GM18519 (cell line): ENCODE results near the gene SF3B2.
A peak's percentile ranks its signal among the peaks of the same experiment; 100 is the strongest.

Experiments used
- ATAC-seq: cut with Tn5 transposase; IDR thresholded peaks from one replicate; pipeline ENCODE4 v1.9.1; 2021; ENCODE audit warnings: mild to moderate bottlenecking, moderate library complexity; ENCODE audit not compliant: unreplicated experiment, low FRiP score

Gene SF3B2

GRCh38 chr11:66048547-66049323, 3.4 kb upstream of the SF3B2 start, which contains the start of gene GAL3ST3:
Gene GAL3ST3, minus strand, starts transcription at chr11:66049161. Its CDS starts 3,746 bp downstream, at chr11:66045415.
- ATAC-seq: no peak

DNA sequence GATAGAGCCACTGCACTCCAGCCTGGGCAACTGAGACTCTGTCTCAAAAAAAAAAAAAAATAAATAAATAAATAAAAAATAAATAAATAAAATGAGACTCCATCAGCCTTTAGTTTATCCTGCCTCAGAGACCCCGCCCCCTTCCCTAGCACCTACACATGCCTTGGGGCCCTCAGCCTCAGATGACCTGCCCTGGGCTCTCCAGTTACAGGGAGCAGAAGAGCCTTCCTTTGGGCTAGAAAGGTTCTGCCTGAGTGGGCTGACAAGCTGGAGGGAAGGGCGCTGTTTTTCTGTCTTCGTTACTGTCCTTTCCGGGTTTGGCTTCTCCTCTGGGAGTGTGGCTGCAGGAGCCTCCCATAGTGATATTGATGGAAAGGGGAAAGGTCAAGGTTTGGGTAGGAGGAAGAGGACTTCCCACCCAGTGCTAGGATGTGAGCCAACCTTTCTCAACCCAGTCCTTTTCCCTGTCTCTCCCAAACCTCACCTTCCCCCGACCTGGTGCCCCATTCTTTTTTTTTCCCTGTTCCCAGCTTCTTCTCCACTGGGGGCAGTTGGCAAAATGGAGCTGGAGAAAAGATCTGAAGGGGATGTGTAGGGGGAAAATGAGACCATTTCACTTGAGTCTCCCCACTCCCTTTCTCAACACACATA, 1.5 kb upstream of the SF3B2 start:
- ATAC-seq: no peak

GRCh38 chr11:66051371-66051765, 796 bp upstream of the SF3B2 start:
- no peak for ATAC-seq

- no peak for ATAC-seq
These were observed 459 bp downstream of the SF3B2 start for GRCh38 chr11:66052664-66052982.

- no peak for ATAC-seq
These were observed 2.9 kb downstream of the SF3B2 start for GRCh38 chr11:66055021-66055420.

DNA sequence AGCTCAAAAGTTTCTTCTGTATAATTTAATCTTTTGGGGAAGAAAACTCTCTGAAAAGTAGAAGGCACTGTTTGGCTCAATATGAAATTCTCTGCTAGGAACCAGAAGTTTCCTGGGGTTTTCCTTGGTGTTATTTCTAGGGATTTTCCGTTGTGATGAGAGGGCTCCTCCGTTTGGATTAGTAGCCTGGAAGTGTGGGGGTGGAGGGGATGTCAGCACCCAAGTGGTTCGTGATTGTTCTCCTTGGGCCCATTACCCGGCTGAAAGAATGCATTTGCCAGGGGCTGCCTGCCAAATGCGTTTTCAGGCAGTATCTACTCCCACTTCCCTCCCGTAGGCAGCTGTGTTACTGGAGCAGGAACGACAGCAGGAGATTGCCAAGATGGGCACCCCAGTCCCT, 4.3 kb downstream of the SF3B2 start:
- no peak for ATAC-seq

GRCh38 chr11:66059966-66060680, 8.0 kb downstream of the SF3B2 start:
- ATAC-seq: no peak

DNA sequence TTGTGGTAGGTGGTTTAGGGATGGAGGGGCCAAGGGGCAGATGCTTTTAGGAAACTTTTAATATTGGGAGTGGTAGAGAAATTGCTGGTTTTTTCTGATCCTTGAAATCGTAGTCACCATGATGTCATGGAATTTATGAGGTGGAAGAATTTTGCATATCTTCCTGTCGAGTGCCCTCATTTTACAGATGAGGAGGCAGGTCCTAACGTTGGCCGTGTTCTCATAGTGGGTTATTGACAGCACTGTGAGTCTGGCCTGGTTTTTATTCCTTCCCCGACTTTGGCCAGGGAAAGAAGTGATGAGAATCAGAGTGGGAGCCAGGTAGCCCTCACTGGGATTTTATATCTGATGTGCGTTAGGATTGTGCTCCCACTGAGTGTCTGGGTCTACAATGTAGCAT, 9.1 kb downstream of the SF3B2 start:
- ATAC-seq: no peak

DNA sequence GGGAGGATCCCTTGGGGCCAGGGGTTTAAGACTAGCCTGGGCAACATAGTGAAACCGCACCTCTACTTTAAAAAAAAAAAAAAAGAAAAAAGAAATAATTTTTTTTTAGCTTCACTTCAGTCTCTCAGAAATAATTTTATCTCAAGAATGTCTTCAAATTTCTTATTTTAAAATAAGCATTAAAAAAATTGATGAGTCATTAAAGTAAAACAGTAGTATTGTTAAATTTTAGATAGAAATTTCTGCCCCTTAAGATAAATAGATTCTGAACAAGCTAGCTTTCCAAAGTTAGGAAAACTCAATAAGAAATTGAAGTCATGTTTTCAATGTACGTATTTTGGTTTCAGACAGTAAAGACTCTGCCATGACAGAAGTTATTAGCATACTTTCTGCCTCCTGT, 10.2 kb downstream of the SF3B2 start:
- ATAC-seq: no peak

DNA sequence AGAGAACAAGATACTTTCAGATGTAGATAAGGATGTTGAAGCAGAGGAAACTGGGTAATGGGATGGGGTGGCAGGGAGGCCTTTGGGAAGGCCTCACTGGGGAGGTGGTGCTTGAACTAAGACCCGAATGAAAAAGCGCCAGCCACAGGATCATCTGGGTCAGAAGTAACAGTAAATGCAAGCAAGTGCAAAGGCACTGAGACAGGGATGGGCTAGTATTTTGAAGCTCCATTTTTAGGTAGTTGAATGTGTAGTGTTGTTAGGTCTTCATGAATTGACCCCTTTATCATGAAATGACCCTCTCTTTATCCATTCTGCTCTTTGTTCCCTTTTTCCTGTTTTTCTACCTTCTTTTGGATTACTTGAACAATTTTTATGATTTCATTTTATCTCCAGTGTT, 11.7 kb downstream of the SF3B2 start:
- ATAC-seq: no peak

GRCh38 chr11:66064571-66064970, 12.4 kb downstream of the SF3B2 start:
- ATAC-seq: no peak

DNA sequence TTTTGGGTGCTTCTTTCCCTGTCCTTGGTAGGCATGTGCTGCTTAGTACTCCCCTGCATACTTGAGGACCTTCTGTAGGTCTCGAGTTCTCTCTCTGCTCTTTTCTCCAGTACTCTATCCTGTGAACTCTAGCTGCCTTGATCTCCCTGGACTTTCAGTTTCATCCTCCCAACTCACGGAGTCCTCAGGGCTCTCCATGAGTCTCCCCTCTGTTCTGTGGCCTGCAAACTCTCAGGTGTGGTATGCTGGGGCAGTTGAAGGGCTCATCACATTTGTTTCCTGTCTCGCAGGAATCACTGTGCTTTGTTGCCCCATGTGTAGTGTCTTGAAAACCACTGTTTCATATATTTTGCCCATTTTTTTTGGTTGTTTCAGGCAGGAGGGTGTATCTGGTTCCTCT, 14.6 kb downstream of the SF3B2 start:
- ATAC-seq: no peak

DNA sequence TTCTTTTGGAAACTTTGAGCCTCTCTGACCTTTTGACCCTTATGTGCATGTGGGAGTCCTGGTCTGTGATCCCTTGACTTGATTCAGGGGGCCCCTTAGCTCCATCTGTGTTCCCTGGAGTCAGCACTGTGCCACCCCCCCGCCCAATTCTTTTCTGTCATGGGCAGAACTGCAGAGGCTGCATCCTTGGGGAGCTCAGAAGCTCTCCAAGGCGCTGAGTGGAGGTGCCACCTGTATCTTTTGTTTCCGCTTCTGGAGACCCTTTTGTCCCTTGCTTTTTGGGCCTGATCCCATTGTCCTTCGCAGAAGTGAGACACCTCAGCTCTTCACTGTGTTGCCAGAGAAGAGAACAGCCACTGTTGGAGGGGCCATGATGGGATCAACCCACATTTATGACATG, 15.5 kb downstream of the SF3B2 start:
- no peak for ATAC-seq

DNA sequence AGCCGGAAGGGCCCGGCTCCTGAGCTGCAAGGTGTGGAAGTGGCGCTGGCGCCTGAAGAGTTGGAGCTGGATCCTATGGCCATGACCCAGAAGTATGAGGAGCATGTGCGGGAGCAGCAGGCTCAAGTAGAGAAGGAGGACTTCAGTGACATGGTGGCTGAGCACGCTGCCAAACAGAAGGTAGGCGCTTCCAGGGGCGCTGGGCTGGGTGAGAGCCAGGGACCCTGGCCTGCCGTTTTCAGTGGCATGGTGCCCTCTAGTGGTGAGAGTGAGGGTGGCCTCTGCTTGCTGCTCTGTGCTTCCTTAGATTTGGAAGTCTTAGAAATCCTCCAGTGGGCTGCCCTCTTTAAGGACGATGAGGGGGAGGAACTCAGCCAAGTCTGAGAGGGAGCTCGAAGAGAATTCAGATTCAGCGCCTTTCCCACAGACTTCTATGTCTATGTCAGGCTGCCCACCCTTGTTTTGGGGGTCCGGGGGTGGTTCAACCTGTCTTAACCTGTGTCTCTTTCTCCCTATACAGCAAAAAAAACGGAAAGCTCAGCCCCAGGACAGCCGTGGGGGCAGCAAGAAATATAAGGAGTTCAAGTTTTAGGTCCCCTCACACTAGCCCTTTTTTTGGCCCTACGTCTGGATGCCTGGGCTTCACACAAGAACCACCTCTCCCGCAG, 16.1 kb downstream of the SF3B2 start:
- ATAC-seq: no peak

DNA sequence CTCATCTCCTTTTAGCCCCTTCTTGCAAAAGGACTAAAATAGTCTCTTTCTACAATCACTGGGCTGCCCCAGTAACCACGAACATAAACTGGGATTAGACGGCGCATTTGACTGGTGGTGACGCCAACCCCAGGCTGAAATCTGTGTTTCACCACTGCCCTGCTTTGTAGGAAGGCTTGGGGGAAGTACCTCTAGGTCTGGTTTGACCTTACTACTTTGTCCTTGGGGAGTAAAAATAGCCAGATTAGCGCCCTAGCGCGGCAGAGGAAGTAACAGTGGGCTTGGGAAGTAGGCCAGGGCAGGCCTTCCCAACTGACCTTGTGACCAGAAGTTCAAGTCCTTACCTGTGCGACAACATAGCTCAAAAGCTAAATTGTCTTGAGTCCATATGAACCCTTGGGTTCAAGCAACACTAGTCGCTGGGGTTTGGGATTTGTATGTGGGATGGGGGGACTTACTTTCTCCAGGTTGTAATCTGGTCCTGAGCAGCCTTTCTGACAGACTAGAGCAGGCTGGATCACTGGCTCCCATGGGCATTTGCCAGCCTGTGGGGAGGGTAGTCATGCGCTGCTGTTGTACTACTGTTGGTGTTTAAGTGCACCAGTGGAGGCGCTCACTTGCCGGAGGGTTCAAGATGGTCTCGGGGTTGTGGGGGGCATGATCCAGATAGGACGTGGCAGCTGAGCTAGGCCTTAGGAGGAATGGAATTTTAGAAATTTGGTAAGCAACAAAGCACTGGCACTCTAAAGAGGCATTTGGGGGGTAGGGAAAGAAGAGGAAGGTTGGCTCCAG, 17.0 kb downstream of the SF3B2 start:
- ATAC-seq: no peak

DNA sequence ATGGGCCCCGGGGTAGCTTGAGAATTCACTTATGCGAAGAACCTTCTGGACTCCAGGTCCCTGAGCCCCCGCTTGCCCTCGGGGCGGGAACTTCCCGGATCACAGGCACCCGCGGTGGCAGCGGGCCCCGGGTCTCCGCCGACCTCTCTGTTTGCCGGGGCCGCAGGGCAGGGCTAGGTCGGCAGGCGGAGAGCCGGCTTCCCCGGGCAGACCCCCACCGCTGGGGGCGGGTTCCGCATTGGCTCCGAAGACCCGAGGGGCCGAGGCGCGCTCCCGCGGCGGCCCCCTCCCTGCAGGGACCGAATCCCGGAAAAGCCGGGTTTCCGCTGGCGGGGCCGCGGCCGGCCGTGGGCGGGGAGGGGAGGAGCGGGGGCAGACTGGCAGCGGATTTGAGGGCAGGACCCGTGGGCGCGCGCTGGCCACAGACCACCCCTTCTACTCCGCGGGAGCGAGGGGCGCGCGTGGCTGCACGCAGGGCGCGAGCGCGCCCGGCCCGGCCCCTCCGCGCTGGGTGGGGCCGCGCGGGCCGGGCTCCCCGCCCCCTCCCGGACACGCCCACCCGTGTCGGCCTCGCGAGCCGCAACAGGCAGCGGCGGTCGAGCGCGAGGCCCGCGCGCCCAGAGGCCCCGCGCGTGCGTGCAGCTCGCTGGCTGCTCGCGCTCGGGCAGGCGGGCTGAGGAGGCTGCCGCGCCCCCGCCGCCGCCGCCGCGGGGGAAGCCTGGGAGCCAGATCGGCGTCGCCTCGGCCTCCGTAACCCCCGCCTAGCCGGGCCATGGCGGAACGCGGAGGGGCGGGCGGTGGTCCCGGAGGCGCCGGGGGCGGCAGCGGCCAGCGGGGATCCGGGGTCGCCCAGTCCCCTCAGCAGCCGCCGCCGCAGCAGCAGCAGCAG, 17.8 kb downstream of the SF3B2 start, which contains the start of gene PACS1:
TSS of gene PACS1 (plus strand) at position 558 of the 889 bp plus-strand sequence. CDS start at position 773, 215 bp downstream.
- ATAC-seq: peak; percentile 35

DNA sequence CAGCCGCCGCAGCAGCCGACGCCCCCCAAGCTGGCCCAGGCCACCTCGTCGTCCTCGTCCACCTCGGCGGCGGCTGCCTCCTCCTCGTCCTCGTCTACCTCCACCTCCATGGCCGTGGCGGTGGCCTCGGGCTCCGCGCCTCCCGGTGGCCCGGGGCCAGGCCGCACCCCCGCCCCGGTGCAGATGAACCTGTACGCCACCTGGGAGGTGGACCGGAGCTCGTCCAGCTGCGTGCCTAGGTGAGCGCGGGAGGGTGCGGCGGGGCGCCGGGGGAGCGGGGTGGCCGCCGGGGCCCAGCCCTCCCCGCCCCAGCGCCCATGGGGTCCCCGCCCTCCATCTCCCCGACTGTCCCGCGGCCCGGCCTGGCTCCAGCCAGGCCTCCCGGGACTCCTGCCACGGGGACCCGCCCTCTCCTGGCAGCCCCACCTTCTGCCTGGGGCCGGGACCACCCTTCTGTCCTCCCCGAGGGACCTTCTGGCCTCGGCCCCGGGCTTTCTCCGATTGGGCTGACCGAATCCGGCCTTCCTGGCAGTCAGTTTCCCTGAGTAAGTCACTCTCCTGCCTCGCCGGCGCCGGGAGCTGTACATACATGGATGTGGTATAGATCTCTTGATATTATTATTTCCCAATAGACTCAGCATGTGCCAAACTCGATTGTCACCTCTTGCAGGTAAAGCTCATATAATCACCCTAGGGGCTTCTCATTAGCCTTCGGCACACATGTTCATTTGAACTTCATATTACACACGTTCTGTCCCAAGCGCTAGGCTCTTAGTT, 18.6 kb downstream of the SF3B2 start:
- ATAC-seq: peak; percentile 2

- ATAC-seq: no peak
These were observed 19.2 kb downstream of the SF3B2 start for GRCh38 chr11:66071381-66071801.
